Effector memory CD4-positive, alpha-beta T cell (primary cell): ENCODE results near the gene PPP2R1A.
"Not testable (repeated sequence)": the region's sequence is repeated elsewhere in the genome, so short reads cannot be mapped to it uniquely, and the experiment has no call there.

Experiments
- DNase-seq, 3 donors: peaks; one replicate each; pipeline ENCODE4 v3.0.0-alpha.2; 2020
- H3K27ac ChIP-seq: 2 replicates; pipeline ENCODE4 v1.7.0; 2013; ENCODE audit warnings: mild to moderate bottlenecking, low read length, moderate library complexity; ENCODE audit not compliant: insufficient read depth, poor library complexity, severe bottlenecking
- H3K27me3 ChIP-seq: replicated peaks from 2 replicates; pipeline ENCODE4 v1.7.0; 2013; ENCODE audit warnings: mild to moderate bottlenecking, low read length; ENCODE audit not compliant: insufficient read depth, control insufficient read depth, poor library complexity, severe bottlenecking
- H3K36me3 ChIP-seq: 2 replicates; pipeline ENCODE4 v1.7.0; 2013; ENCODE audit warnings: mild to moderate bottlenecking, low read length, moderate library complexity; ENCODE audit not compliant: control insufficient read depth, insufficient read depth
- H3K4me1 ChIP-seq: 2 replicates; pipeline ENCODE4 v1.7.0; 2013; ENCODE audit warnings: low read length, mild to moderate bottlenecking; ENCODE audit not compliant: control insufficient read depth, insufficient read depth, poor library complexity, severe bottlenecking
- H3K4me3 ChIP-seq: 2 replicates; pipeline ENCODE4 v1.7.0; 2013; ENCODE audit warnings: low read length, low read depth, mild to moderate bottlenecking; ENCODE audit not compliant: insufficient read depth, poor library complexity, severe bottlenecking
- H3K9me3 ChIP-seq: 2 replicates; pipeline ENCODE4 v1.7.0; 2013; ENCODE audit warnings: mild to moderate bottlenecking, low read length, moderate library complexity; ENCODE audit not compliant: control insufficient read depth

Gene PPP2R1A

GRCh38 chr19:52237197-52237596 is 47.3 kb downstream of the PPP2R1A start:
- no peaks in the 10 kb centered on the region for H3K9me3 ChIP-seq
- H3K27me3 ChIP-seq, result no peaks in the 10 kb centered on the region
- no peak for DNase-seq
- H3K4me1 ChIP-seq, result no peaks in the 10 kb centered on the region
- H3K4me3 ChIP-seq, result no peak overlapping the region
- H3K36me3 ChIP-seq, result no peaks in the 10 kb centered on the region
- H3K27ac ChIP-seq, result no peak overlapping the region

GRCh38 chr19:52237771-52238400 is 48.0 kb downstream of the PPP2R1A start:
- Histone ChIP-seq H3K4me1 (no peaks in the 10 kb centered on the region), H3K9me3 (no peaks in the 10 kb centered on the region)
- peak; percentile 9 to 41 (median 25) for DNase-seq

GRCh38 chr19:52244021-52244420 is 54.2 kb downstream of the PPP2R1A start:
- DNase-seq, result no peak
- Histone ChIP-seq H3K27me3 (no peaks in the 10 kb centered on the region), H3K36me3 (no peaks in the 10 kb centered on the region), H3K4me3 (no peak overlapping the region), H3K9me3 (no peaks in the 10 kb centered on the region), H3K27ac (no peak overlapping the region), H3K4me1 (no peaks in the 10 kb centered on the region)

More at GRCh38 chr19:52237771-52238400, 48.0 kb downstream of the PPP2R1A start:
- no peaks in the 10 kb centered on the region for H3K27me3 ChIP-seq
- H3K27ac ChIP-seq, result no peak overlapping the region
- no peak overlapping the region for H3K4me3 ChIP-seq
- H3K36me3 ChIP-seq, result no peaks in the 10 kb centered on the region

GRCh38 chr19:52248241-52248640 is 58.4 kb downstream of the PPP2R1A start:
- Histone ChIP-seq H3K4me3 (no peak overlapping the region), H3K27me3 (no peaks in the 10 kb centered on the region), H3K4me1 (no peaks in the 10 kb centered on the region), H3K9me3 (no peaks in the 10 kb centered on the region), H3K36me3 (no peaks in the 10 kb centered on the region), H3K27ac (no peak overlapping the region)
- peak; percentile 8 to 42 (median 17) for DNase-seq

- Histone ChIP-seq H3K4me1 (no peaks in the 10 kb centered on the region), H3K4me3 (no peak overlapping the region), H3K27ac (no peak overlapping the region), H3K9me3 (no peaks in the 10 kb centered on the region), H3K27me3 (no peaks in the 10 kb centered on the region), H3K36me3 (no peaks in the 10 kb centered on the region)
- DNase-seq, result no peak
Measured at GRCh38 chr19:52258426-52258825, 68.6 kb downstream of the PPP2R1A start.

GRCh38 chr19:52265556-52265955 is 75.7 kb downstream of the PPP2R1A start:
- not testable (repeated sequence) for H3K27ac ChIP-seq, H3K36me3 ChIP-seq

GRCh38 chr19:52269338-52270261 is 79.7 kb downstream of the PPP2R1A start, which contains the start of gene ZNF766:
Gene ZNF766, plus strand, starts transcription at chr19:52269587. Its CDS starts 27 bp downstream, at chr19:52269614.
- Histone ChIP-seq H3K36me3 (peaks cover 3% of the 10 kb centered on the region), H3K4me3 (peak within 1 kb of the TSS; percentile 98), H3K4me1 (peaks cover 3% of the 10 kb centered on the region), H3K27me3 (no peaks in the 10 kb centered on the region), H3K27ac (peak within 1 kb of the TSS; percentile 88), H3K9me3 (no peaks in the 10 kb centered on the region)
- DNase-seq, result peak; percentile 92 to 94 (median 94)

More at GRCh38 chr19:52265556-52265955, 75.7 kb downstream of the PPP2R1A start:
- not testable (repeated sequence) for H3K4me3 ChIP-seq, H3K9me3 ChIP-seq, H3K27me3 ChIP-seq, DNase-seq, H3K4me1 ChIP-seq

GRCh38 chr19:52270266-52270885 is 80.5 kb downstream of the PPP2R1A start:
- peak overlapping the region; percentile 98 for H3K4me3 ChIP-seq
- no peaks in the 10 kb centered on the region for H3K27me3 ChIP-seq
- H3K36me3 ChIP-seq, result peaks cover 3% of the 10 kb centered on the region
- no peaks in the 10 kb centered on the region for H3K9me3 ChIP-seq
- peaks cover 3% of the 10 kb centered on the region for H3K4me1 ChIP-seq
- no peak for DNase-seq
- H3K27ac ChIP-seq, result peak overlapping the region; percentile 88

GRCh38 chr19:52273301-52273700 is 83.4 kb downstream of the PPP2R1A start:
- Histone ChIP-seq H3K4me1 (peaks cover 7% of the 10 kb centered on the region), H3K27ac (no peak overlapping the region), H3K9me3 (no peaks in the 10 kb centered on the region), H3K4me3 (no peak overlapping the region), H3K36me3 (peaks cover 10% of the 10 kb centered on the region), H3K27me3 (no peaks in the 10 kb centered on the region)
- DNase-seq, result no peak
